Stimulated activated CD8-positive, alpha-beta memory T cell treated with anti-CD3 and anti-CD28 coated beads, Interleukin-2, amount 100 ng/mL, for 1 hour (primary cell): Measurements from ENCODE around the gene CRYGS.

Source experiments
- DNase-seq, 2 donors: peaks; one replicate each; pipeline ENCODE4 v3.0.0-alpha.2; 2020; ENCODE audit warnings: low read depth in 2 of 2

The CRYGS gene

DNA sequence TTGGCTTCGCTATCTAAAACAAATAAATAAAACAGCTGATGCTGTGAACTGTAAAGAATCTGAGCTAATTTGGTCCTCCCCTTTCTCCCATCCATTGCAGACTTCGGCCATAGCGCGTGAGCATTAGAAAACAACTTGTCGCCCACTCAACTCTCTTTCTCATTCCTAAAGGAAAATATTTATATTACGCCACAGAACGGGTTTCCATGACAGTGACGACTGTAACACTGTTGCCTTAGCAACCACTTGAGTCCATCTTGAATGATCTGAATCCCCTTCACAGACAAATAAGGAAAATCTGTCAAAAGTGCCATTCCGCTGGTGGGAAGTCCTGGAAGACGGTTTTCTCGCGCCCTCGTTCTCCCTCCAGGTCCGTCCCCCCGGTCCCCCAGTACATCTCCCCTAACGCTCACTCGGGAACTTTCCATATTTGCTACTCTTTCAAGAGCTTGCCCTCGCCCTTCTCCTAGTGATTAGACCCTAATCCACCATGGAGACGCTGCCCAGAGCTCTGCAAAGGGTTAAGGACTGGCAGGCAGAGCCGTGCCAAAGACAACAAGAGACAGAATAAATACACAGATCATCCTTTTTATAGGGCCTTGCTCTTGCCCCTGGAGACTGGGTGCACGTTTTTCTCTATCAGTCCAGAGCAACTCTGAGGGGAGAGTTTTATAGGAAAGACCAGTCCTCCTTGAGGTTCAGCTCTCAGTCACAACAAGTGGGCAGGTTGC is 50.5 kb downstream of the CRYGS start:
- DNase-seq, result no peak

- DNase-seq, result no peak
Measured at GRCh38 chr3:186492385-186492984, 51.7 kb downstream of the CRYGS start.

GRCh38 chr3:186489507-186489906 is 54.7 kb downstream of the CRYGS start:
- DNase-seq, result no peak
